Neural progenitor cell (in vitro differentiated cells): ENCODE measurements around the gene ZSCAN29.

ENCODE experiments used
- CTCF ChIP-seq: fragments of 200-600 bp; sonication (generic); IDR thresholded peaks from 2 replicates; pipeline ENCODE4 v1.5.1; 2017; ENCODE audit warnings: antibody characterized with exemption, mild to moderate bottlenecking
- EZH2 ChIP-seq: fragments of 200-600 bp; sonication (generic); IDR thresholded peaks from 2 replicates; pipeline ENCODE4 v1.6.1; 2017; ENCODE audit warnings: antibody characterized with exemption, mild to moderate bottlenecking, moderate library complexity
- EZH2phosphoT487 ChIP-seq: fragments of 200-600 bp; sonication (generic); IDR thresholded peaks from 2 replicates; pipeline ENCODE4 v1.6.1; 2017; ENCODE audit warnings: antibody characterized with exemption

GRCh38 chr15:43378601-43379000 is 7.8 kb upstream of the ZSCAN29 start:
- TF ChIP-seq CTCF (no peak), EZH2 (no peak), EZH2phosphoT487 (no peak)
